HL-60 (cell line): ENCODE results near the gene VPS9D1.

Experiments
- CTCF ChIP-seq: IDR thresholded peaks from one replicate; pipeline ENCODE4 v1.5.1; 2011; ENCODE audit warnings: low read length, control low read depth, inconsistent platforms; ENCODE audit not compliant: insufficient read depth
- GABPA ChIP-seq: IDR thresholded peaks from 2 replicates; pipeline ENCODE4 v1.6.1; 2012; ENCODE audit warnings: low read depth
- POLR2AphosphoS5 ChIP-seq: IDR thresholded peaks from 2 replicates; pipeline ENCODE4 v1.6.1; 2012; ENCODE audit warnings: low read depth
- REST ChIP-seq: IDR thresholded peaks from 2 replicates; pipeline ENCODE4 v1.6.1; 2012; ENCODE audit warnings: low read depth; ENCODE audit not compliant: insufficient replicate concordance
- SPI1 ChIP-seq: IDR thresholded peaks from 2 replicates; pipeline ENCODE4 v1.6.1; 2012; ENCODE audit warnings: low read depth, mild to moderate bottlenecking, borderline replicate concordance

GRCh38 chr16:89691986-89692569, 28.6 kb downstream of the VPS9D1 start:
- no peak for TF ChIP-seq CTCF
- TF ChIP-seq REST, result no peak
- TF ChIP-seq SPI1, result no peak
- no peak for TF ChIP-seq POLR2AphosphoS5
- no peak for TF ChIP-seq GABPA
